Upper lobe of left lung (tissue), 4 donors: Measurements from ENCODE around the gene HMGN5.

Experiments
- POLR2A ChIP-seq, 4 donors: fragments of 450-650 bp; IDR thresholded peaks; one replicate each; pipeline ENCODE4 v1.5.1; 2016 to 2017; ENCODE audit warnings: antibody characterized with exemption in 4 of 4, mild to moderate bottlenecking in 2 of 4
- POLR2AphosphoS5 ChIP-seq, 2 donors: sonication (generic); formaldehyde crosslinking; IDR thresholded peaks; one replicate each; pipeline ENCODE4 v1.5.1; 2017; ENCODE audit warnings: antibody characterized with exemption in 2 of 2
- TF ChIP-seq, protein P1 (sequence below), 6 experiments: fragments of 450-650 bp in 4 of 6; fragments of 200-600 bp in 2 of 6; sonication (generic) in 2 of 6; IDR thresholded peaks; one replicate each; pipeline ENCODE4 v1.5.1; 2016 to 2019; ENCODE audit warnings: antibody characterized with exemption in 6 of 6

DNA sequence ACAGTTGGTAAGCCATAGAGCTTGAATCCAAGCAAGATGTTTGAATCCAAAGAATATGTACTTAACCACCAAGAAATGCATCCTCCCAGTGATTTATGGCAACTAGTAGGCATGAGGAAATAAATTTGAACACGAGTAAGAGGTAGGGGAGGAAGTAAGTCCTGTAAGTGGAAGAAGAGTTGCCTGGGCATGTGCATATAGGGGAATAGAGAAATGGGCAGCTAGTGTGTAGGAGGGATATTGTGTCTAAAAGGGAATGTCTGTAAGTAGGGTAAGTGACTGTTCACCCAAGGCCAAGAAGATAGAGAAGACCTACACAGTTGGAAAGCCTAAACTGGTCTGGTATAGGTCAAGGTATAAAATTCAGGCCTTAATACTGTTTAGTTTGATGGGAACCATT is 4.8 kb upstream of the HMGN5 start:
- TF ChIP-seq, protein P1, sequence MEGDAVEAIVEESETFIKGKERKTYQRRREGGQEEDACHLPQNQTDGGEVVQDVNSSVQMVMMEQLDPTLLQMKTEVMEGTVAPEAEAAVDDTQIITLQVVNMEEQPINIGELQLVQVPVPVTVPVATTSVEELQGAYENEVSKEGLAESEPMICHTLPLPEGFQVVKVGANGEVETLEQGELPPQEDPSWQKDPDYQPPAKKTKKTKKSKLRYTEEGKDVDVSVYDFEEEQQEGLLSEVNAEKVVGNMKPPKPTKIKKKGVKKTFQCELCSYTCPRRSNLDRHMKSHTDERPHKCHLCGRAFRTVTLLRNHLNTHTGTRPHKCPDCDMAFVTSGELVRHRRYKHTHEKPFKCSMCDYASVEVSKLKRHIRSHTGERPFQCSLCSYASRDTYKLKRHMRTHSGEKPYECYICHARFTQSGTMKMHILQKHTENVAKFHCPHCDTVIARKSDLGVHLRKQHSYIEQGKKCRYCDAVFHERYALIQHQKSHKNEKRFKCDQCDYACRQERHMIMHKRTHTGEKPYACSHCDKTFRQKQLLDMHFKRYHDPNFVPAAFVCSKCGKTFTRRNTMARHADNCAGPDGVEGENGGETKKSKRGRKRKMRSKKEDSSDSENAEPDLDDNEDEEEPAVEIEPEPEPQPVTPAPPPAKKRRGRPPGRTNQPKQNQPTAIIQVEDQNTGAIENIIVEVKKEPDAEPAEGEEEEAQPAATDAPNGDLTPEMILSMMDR (IDR thresholded peaks at IDR 0.05): no peak
- TF ChIP-seq POLR2A (IDR thresholded peaks at IDR 0.05) (no peak), POLR2AphosphoS5 (IDR thresholded peaks at IDR 0.05) (no peak)
